DMS153 (cell line): ENCODE results near the gene S100A7A.
"Not testable (repeated sequence)": the region's sequence is repeated elsewhere in the genome, so short reads cannot be mapped to it uniquely, and the experiment has no call there.

Source experiments
- DNase-seq: peaks from one replicate; lab custom pipeline; 2025; lab: John Stamatoyannopoulos, UW

S100A7A gene

GRCh38 chr1:153395776-153396175 is 20.5 kb upstream of the S100A7A start:
- DNase-seq, result no peak

- no peak for DNase-seq
Observed at GRCh38 chr1:153396461-153396860, 19.9 kb upstream of the S100A7A start.

GRCh38 chr1:153397051-153397923 is 19.0 kb upstream of the S100A7A start:
- no peak for DNase-seq

- no peak for DNase-seq
Observed at GRCh38 chr1:153397924-153398651, 18.2 kb upstream of the S100A7A start.

- DNase-seq, result no peak
Observed at GRCh38 chr1:153399401-153400055, 16.8 kb upstream of the S100A7A start.

- peak; percentile 37 for DNase-seq
Observed at GRCh38 chr1:153400244-153400643, 16.1 kb upstream of the S100A7A start.

GRCh38 chr1:153401461-153401860 is 14.9 kb upstream of the S100A7A start:
- no peak for DNase-seq

GRCh38 chr1:153402226-153402625 is 14.1 kb upstream of the S100A7A start:
- DNase-seq, result no peak

- DNase-seq, result no peak
Observed at GRCh38 chr1:153403421-153404085, 12.8 kb upstream of the S100A7A start.

- DNase-seq, result no peak
Observed at GRCh38 chr1:153404086-153404635, 12.2 kb upstream of the S100A7A start.

GRCh38 chr1:153404768-153405167 is 11.6 kb upstream of the S100A7A start:
- DNase-seq, result no peak

- not testable (repeated sequence) for DNase-seq
Observed at GRCh38 chr1:153405825-153406599, 10.3 kb upstream of the S100A7A start.

GRCh38 chr1:153407274-153407673 is 9.0 kb upstream of the S100A7A start:
- DNase-seq, result not testable (repeated sequence)

GRCh38 chr1:153413961-153414360 is 2.4 kb upstream of the S100A7A start:
- not testable (repeated sequence) for DNase-seq

GRCh38 chr1:153417136-153417888 is 992 bp downstream of the S100A7A start:
- DNase-seq, result no peak

- not testable (repeated sequence) for DNase-seq
Observed at GRCh38 chr1:153418758-153419435, 2.6 kb downstream of the S100A7A start.

GRCh38 chr1:153419436-153419793 is 3.1 kb downstream of the S100A7A start:
- DNase-seq, result not testable (repeated sequence)

GRCh38 chr1:153420306-153420705 is 4.0 kb downstream of the S100A7A start:
- no peak for DNase-seq

- no peak for DNase-seq
Observed at GRCh38 chr1:153422450-153423068, 6.2 kb downstream of the S100A7A start.
